Measurements from ENCODE around the gene ZNF391.

Gene ZNF391

DNA sequence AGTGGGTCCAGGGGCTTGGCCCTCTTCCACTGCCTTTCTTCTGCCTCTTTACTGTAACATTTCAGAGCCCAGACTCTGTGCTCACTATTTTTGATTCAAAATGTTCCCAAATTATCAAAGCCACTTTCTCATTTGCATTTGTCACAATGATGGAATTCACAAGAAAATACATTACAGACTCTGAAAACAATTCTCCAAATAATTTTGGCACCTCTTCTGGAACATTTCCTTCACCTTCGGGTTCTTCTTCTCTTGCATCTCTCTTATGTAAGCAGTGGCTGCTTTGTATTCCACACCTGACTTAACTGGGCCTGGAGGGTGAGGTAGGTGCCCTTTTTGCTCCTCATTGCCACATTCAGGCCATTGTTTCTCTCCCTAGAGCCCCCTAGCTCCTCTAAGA, 54.4 kb downstream of the ZNF391 start:
- TF ChIP-seq, protein P1, sequence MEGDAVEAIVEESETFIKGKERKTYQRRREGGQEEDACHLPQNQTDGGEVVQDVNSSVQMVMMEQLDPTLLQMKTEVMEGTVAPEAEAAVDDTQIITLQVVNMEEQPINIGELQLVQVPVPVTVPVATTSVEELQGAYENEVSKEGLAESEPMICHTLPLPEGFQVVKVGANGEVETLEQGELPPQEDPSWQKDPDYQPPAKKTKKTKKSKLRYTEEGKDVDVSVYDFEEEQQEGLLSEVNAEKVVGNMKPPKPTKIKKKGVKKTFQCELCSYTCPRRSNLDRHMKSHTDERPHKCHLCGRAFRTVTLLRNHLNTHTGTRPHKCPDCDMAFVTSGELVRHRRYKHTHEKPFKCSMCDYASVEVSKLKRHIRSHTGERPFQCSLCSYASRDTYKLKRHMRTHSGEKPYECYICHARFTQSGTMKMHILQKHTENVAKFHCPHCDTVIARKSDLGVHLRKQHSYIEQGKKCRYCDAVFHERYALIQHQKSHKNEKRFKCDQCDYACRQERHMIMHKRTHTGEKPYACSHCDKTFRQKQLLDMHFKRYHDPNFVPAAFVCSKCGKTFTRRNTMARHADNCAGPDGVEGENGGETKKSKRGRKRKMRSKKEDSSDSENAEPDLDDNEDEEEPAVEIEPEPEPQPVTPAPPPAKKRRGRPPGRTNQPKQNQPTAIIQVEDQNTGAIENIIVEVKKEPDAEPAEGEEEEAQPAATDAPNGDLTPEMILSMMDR (IDR thresholded peaks at IDR 0.05; ENCODE audit: low read depth, low read length) = no peak
- H3K4me3 ChIP-seq (ENCODE audit: low read depth, low read length) = no peak overlapping the region

DNA sequence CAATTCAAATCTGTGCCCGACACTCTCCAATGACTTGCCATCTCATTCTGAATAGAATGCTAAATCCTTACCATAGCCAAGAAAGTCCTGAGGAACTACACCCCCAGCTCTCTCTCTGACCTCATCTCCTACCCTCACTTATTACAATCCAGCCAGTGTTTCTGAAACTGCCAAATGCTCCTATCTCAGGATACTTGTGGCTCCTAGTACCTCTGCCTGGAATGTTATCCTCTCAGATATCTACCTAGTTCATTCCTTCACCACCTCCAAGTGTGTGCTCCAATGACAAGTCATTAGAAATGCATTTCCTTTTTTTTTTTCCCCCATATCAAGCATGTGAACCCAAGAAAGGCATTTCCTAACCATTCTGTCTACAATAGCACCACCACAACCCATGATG, 59.9 kb downstream of the ZNF391 start:
- TF ChIP-seq, protein P1 (IDR thresholded peaks at IDR 0.05; ENCODE audit: low read depth, low read length) = no peak
- H3K4me3 ChIP-seq (ENCODE audit: low read depth, low read length) = no peak overlapping the region

DNA sequence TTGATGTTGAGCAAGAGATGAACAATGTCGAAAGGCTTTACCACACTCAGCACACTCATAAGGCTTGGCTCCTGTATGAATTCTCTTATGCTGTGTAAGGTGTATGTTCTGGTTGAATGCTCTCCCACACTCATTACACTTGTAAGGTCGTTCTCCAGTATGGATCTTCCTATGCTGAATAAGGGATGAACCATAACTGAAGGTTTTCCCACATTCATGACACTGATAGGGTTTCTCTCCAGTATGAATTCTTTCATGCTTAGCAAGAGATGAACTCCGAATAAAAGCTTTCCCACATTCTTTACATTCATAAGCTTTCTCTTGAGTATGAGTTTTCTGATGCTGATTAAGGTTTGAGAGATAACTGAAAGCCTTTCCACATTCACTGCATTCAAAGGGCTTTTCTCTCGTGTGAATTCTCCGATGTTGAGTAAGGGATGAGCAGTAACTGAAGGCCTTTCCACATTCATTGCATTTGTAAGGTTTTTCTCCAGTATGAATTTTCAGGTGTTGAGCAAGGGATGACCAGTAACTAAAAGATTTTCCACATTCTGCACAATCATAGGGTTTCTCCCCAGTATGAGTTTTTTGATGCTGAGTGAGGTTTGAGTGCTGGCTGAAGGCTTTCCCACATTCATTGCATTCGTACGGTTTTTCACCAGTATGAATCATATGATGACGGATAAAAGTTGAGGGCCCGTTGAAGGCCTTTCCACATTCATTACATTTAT, 63.3 kb downstream of the ZNF391 start:
- TF ChIP-seq, protein P1 (IDR thresholded peaks at IDR 0.05; ENCODE audit: low read depth, low read length) = no peak
- H3K4me3 ChIP-seq (ENCODE audit: low read depth, low read length) = no peak overlapping the region

DNA sequence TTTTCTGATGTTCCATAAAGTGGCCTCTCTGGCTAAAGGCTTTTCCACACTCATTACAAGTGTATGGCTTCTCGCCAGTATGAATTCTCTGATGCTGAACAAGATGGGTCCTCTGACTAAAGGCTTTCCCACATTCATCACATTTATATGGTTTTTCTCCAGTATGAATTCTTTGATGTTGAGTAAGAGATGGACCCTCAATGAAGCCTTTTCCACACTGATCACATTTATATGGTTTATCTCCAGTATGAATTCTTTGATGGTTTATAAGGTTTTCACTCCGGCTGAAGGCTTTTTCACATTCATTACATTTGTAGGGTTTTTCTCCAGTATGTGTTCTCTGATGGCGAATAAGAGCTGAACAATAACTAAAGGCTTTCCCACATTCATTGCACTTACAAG, 63.9 kb downstream of the ZNF391 start:
- TF ChIP-seq, protein P1 (IDR thresholded peaks at IDR 0.05; ENCODE audit: low read depth, low read length) = no peak
- no peak overlapping the region for H3K4me3 ChIP-seq (ENCODE audit: low read depth, low read length)
